ENCODE data around the gene CADM2.

DNA sequence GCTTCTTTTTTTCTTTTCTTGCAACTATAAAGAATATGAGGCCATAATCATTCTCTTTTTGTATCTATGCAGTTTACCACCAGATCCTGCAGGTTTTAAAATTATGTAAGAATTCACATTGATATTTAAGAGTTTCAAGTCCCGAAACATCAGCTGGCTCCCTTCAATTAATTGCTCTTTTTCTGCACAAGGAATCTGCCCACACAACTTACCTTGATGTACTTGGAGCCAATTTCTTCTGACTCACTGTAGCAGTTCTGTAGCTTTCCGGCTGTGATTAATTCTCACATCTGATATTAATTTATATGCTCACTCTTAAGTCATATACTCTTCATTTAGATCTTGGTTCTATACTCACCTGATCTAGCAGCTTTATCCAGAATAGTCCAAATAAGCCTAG, 781.8 kb downstream of the CADM2 start:
- TF ChIP-seq CEBPB (IDR thresholded peaks at IDR 0.05; ENCODE audit: low read depth) = no peak
- TF ChIP-seq POLR2A (IDR thresholded peaks at IDR 0.05; ENCODE audit: borderline replicate concordance, extremely low read depth, insufficient read depth, insufficient read length) = no peak
- no peak for TF ChIP-seq RAD21 (IDR thresholded peaks at IDR 0.05; ENCODE audit: low read depth)
- TF ChIP-seq EZH2 (IDR thresholded peaks at IDR 0.05) = no peak
- no peak for TF ChIP-seq CTCF (IDR thresholded peaks at IDR 0.05 in 2 of 3, conservative IDR thresholded peaks at IDR 0.05 in 1 of 3; ENCODE audit: borderline replicate concordance in 1 of 3, insufficient read depth in 1 of 3, low read depth in 2 of 3, low read length in 2 of 3)
- TF ChIP-seq SRF (IDR thresholded peaks at IDR 0.05; ENCODE audit: low read depth) = no peak
- TF ChIP-seq EZH2phosphoT487 (IDR thresholded peaks at IDR 0.05; ENCODE audit: borderline replicate concordance) = no peak
